Suppressor macrophage treated with lipopolysaccharide for 4 hours (primary cell): ENCODE data around the gene NANOS3.
"Not testable (repeated sequence)": the region's sequence is repeated elsewhere in the genome, so short reads cannot be mapped to it uniquely, and the experiment has no call there.

Source experiments
- DNase-seq: peaks from one replicate; pipeline ENCODE4 v3.0.0-alpha.2; 2020

Gene NANOS3

GRCh38 chr19:13887018-13887436, 10.1 kb downstream of the NANOS3 start:
- no peak for DNase-seq

- no peak for DNase-seq
Observed at GRCh38 chr19:13887517-13887916, 10.6 kb downstream of the NANOS3 start.

- DNase-seq: no peak
Observed at GRCh38 chr19:13888281-13888680, 11.3 kb downstream of the NANOS3 start.

GRCh38 chr19:13890136-13890535, 13.2 kb downstream of the NANOS3 start:
- no peak for DNase-seq

- no peak for DNase-seq
Observed at GRCh38 chr19:13892870-13893269, 15.9 kb downstream of the NANOS3 start.

GRCh38 chr19:13894552-13894951, 17.6 kb downstream of the NANOS3 start:
- no peak for DNase-seq

- DNase-seq: no peak
Observed at GRCh38 chr19:13896227-13896626, 19.3 kb downstream of the NANOS3 start.

- DNase-seq: no peak
Observed at GRCh38 chr19:13899393-13899792, 22.5 kb downstream of the NANOS3 start.

- DNase-seq: no peak
Observed at GRCh38 chr19:13899912-13900584, 23.1 kb downstream of the NANOS3 start.

- DNase-seq: peak; percentile 25
Observed at GRCh38 chr19:13902993-13903555, 26.1 kb downstream of the NANOS3 start.

- DNase-seq: peak; percentile 93
Observed at GRCh38 chr19:13905634-13906520, 28.9 kb downstream of the NANOS3 start, which contains the start of the genes BRME1 and CC2D1A. Gene BRME1, minus strand, starts transcription at chr19:13906117. Its CDS starts 1,225 bp downstream, at chr19:13904892. Gene CC2D1A, plus strand, starts transcription at chr19:13906201. Its CDS starts 241 bp downstream, at chr19:13906442.

GRCh38 chr19:13906521-13906904, 29.6 kb downstream of the NANOS3 start:
- DNase-seq: peak; percentile 19

- no peak for DNase-seq
Observed at GRCh38 chr19:13906910-13907309, 30.0 kb downstream of the NANOS3 start.

- DNase-seq: no peak
Observed at GRCh38 chr19:13908674-13909073, 31.7 kb downstream of the NANOS3 start.

GRCh38 chr19:13909430-13909829, 32.5 kb downstream of the NANOS3 start:
- DNase-seq: no peak

- no peak for DNase-seq
Observed at GRCh38 chr19:13913352-13913751, 36.4 kb downstream of the NANOS3 start.

- no peak for DNase-seq
Observed at GRCh38 chr19:13914777-13915176, 37.8 kb downstream of the NANOS3 start.

- DNase-seq: no peak
Observed at GRCh38 chr19:13917888-13918406, 41.0 kb downstream of the NANOS3 start.

- no peak for DNase-seq
Observed at GRCh38 chr19:13918726-13919411, 41.9 kb downstream of the NANOS3 start.

GRCh38 chr19:13920524-13920923, 43.6 kb downstream of the NANOS3 start:
- no peak for DNase-seq

- peak; percentile 29 for DNase-seq
Observed at GRCh38 chr19:13920940-13921747, 44.2 kb downstream of the NANOS3 start.

GRCh38 chr19:13922118-13922517, 45.2 kb downstream of the NANOS3 start:
- not testable (repeated sequence) for DNase-seq
